Ascending aorta (tissue), 2 donors: ENCODE results near the gene MAB21L4. TPM values are rescaled to one million over a fixed set of nuclear protein-coding genes. Genes with fewer than 3 reads are reported as not detected.

Source experiments
- DNase-seq, 2 donors: peaks; one replicate each; pipeline ENCODE4 v3.0.0-alpha.2; 2019; ENCODE audit warnings: low spot score in 2 of 2
- H3K27ac ChIP-seq, 2 donors: fragments of 200-600 bp; sonication (generic); one replicate each; pipeline ENCODE4 v1.5.1; 2016 to 2017; ENCODE audit warnings: mild to moderate bottlenecking in 1 of 2
- H3K27me3 ChIP-seq: fragments of 200-600 bp; sonication (generic); one replicate; pipeline ENCODE4 v1.5.1; 2017
- H3K36me3 ChIP-seq, 2 donors: fragments of 200-600 bp; sonication (generic); one replicate each; pipeline ENCODE4 v1.5.1; 2016
- H3K4me1 ChIP-seq, 2 donors: fragments of 200-600 bp; sonication (generic); one replicate each; pipeline ENCODE4 v1.5.1; 2016 to 2017; ENCODE audit warnings: mild to moderate bottlenecking in 1 of 2
- H3K4me3 ChIP-seq, 2 donors: fragments of 200-600 bp; sonication (generic); one replicate each; pipeline ENCODE4 v1.5.1; 2016 to 2017; ENCODE audit warnings: mild to moderate bottlenecking in 1 of 2
- H3K9me3 ChIP-seq, 2 donors: fragments of 200-600 bp; sonication (generic); one replicate each; pipeline ENCODE4 v1.5.1; 2016
- intact Hi-C: fragments of 100-400 bp; cut with DNase I; formaldehyde crosslinking; loops from one replicate; pipeline ENCODE4 v1.15.1; 2023
- total RNA-seq: library from RNA; depleted of rRNA; stranded (reverse); fragments of >200 nt; gene quantifications from one replicate; pipeline ENCODE4 v1.1.0, GENCODE V29; 2016
- TF ChIP-seq, protein P1 (sequence below), 3 experiments: fragments of 200-600 bp in 2 of 3; fragments of 450-650 bp in 1 of 3; sonication (generic) in 2 of 3; IDR thresholded peaks; one replicate each; pipeline ENCODE4 v1.5.1; 2016 to 2019; ENCODE audit warnings: antibody characterized with exemption in 3 of 3, mild to moderate bottlenecking in 1 of 3, moderate library complexity in 1 of 3

MAB21L4 gene
- total RNA-seq, 1 donor from 2014 or later, result not detected

GRCh38 chr2:240887631-240888030, 8.3 kb downstream of the MAB21L4 start:
- Histone ChIP-seq H3K27me3 (no peaks in the 10 kb centered on the region), H3K36me3 (no peaks in the 10 kb centered on the region), H3K27ac (no peak overlapping the region), H3K9me3 (no peaks in the 10 kb centered on the region), H3K4me1 (no peaks in the 10 kb centered on the region), H3K4me3 (no peak overlapping the region)
- TF ChIP-seq, protein P1, sequence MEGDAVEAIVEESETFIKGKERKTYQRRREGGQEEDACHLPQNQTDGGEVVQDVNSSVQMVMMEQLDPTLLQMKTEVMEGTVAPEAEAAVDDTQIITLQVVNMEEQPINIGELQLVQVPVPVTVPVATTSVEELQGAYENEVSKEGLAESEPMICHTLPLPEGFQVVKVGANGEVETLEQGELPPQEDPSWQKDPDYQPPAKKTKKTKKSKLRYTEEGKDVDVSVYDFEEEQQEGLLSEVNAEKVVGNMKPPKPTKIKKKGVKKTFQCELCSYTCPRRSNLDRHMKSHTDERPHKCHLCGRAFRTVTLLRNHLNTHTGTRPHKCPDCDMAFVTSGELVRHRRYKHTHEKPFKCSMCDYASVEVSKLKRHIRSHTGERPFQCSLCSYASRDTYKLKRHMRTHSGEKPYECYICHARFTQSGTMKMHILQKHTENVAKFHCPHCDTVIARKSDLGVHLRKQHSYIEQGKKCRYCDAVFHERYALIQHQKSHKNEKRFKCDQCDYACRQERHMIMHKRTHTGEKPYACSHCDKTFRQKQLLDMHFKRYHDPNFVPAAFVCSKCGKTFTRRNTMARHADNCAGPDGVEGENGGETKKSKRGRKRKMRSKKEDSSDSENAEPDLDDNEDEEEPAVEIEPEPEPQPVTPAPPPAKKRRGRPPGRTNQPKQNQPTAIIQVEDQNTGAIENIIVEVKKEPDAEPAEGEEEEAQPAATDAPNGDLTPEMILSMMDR (IDR thresholded peaks at IDR 0.05), result no peak
- intact Hi-C loops, result no loop called here
- DNase-seq, result no peak

DNA sequence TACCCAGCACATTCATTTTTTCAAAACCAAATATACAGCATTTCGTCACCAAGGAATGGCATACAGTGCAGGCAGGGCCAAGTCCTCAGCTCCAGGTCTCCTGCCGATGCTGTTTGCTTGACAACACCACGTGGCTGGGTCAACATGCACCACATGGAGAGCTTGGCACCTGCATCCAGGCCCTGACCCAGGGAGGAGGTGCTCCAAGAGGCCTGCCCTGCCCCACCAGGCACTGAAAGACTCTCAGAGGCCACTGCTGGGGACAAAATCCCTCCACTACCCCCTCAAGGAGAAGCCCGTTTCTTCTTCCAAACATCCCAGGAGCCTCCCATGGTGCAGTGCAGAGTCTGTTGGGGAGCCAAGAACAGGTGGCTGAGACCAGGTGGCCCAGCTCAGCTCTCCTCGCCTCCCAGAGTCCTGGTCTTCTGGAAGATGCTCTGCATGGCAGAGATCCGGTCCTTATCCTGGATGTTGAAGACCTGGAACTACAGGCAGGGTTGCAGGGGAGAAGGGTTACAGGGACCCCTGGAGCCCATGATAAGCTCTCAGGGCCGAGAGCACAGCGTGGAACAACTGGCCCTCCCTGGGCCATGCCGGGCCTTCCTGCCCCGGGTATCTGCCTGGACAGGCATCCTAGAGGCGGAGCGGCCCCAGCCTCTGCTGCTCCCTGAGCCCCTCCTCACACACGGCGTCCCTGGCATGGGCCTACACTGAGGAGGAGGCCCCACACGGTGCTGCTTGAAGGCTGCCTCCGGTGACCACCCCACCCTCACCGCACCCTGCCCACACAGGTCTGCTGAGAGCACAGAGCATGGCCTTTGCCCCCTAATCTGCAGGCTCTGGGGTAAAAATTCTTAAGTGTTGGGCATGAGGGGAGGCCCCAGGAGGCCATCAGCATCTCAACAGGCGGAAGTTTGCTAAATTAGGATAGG, 9.0 kb downstream of the MAB21L4 start:
- no peaks in the 10 kb centered on the region for H3K4me1 ChIP-seq
- DNase-seq, result no peak
- no peaks in the 10 kb centered on the region for H3K36me3 ChIP-seq
- intact Hi-C loops, result no loop called here
- H3K9me3 ChIP-seq, result no peaks in the 10 kb centered on the region
- H3K27ac ChIP-seq, result no peak overlapping the region
- TF ChIP-seq, protein P1 (IDR thresholded peaks at IDR 0.05), result no peak
- no peaks in the 10 kb centered on the region for H3K27me3 ChIP-seq
- no peak overlapping the region for H3K4me3 ChIP-seq

- Histone ChIP-seq H3K4me3 (no peak overlapping the region), H3K9me3 (no peaks in the 10 kb centered on the region), H3K27me3 (no peaks in the 10 kb centered on the region), H3K36me3 (no peaks in the 10 kb centered on the region), H3K4me1 (no peaks in the 10 kb centered on the region), H3K27ac (no peak overlapping the region)
- intact Hi-C loops, result no loop called here
- TF ChIP-seq, protein P1 (IDR thresholded peaks at IDR 0.05), result no peak
- DNase-seq, result no peak
These were observed 9.9 kb downstream of the MAB21L4 start for GRCh38 chr2:240886023-240886565.

DNA sequence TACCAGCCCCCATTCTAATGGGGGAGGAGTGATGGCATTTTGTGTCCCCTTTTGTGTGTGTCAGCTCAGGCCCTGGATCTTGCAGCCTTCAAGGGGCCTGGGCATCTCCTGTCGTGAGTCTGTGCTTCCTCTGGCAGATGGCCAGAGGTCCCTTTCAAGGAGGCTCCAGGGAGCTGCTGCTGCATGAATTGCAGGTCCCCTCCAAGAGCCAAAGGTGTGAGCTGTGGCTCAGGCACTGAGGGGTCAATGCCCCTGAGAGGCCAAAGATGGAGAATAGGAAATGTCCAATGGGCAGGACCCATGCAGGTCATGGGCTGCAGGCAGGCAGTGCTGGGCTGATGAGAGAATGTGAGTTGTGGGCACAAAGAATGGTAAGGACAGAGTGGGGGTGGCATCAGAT, 10.4 kb downstream of the MAB21L4 start:
- intact Hi-C loops, result no loop called here
- H3K27me3 ChIP-seq, result no peaks in the 10 kb centered on the region
- TF ChIP-seq, protein P1 (IDR thresholded peaks at IDR 0.05), result no peak

GRCh38 chr2:240884745-240885144, 11.2 kb downstream of the MAB21L4 start:
- no peak for DNase-seq
- Histone ChIP-seq H3K27me3 (no peaks in the 10 kb centered on the region), H3K27ac (no peak overlapping the region)

More for the DNA sequence above, 10.4 kb downstream of the MAB21L4 start:
- Histone ChIP-seq H3K4me3 (no peak overlapping the region), H3K4me1 (no peaks in the 10 kb centered on the region), H3K27ac (no peak overlapping the region), H3K36me3 (no peaks in the 10 kb centered on the region), H3K9me3 (no peaks in the 10 kb centered on the region)
- no peak for DNase-seq

More at GRCh38 chr2:240884745-240885144, 11.2 kb downstream of the MAB21L4 start:
- Histone ChIP-seq H3K36me3 (no peaks in the 10 kb centered on the region), H3K4me3 (no peak overlapping the region), H3K9me3 (no peaks in the 10 kb centered on the region), H3K4me1 (no peaks in the 10 kb centered on the region)
- TF ChIP-seq, protein P1 (IDR thresholded peaks at IDR 0.05), result no peak
- intact Hi-C loops, result no loop called here
